HG03045 (cell line): Measurements from ENCODE around the gene TMEM89.

Experiments used
- ATAC-seq: cut with Tn5 transposase; IDR thresholded peaks from one replicate; pipeline ENCODE4 v1.9.1; 2021; ENCODE audit warnings: mild to moderate bottlenecking, moderate library complexity; ENCODE audit not compliant: unreplicated experiment

Gene TMEM89, protein sequence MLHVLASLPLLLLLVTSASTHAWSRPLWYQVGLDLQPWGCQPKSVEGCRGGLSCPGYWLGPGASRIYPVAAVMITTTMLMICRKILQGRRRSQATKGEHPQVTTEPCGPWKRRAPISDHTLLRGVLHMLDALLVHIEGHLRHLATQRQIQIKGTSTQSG

DNA sequence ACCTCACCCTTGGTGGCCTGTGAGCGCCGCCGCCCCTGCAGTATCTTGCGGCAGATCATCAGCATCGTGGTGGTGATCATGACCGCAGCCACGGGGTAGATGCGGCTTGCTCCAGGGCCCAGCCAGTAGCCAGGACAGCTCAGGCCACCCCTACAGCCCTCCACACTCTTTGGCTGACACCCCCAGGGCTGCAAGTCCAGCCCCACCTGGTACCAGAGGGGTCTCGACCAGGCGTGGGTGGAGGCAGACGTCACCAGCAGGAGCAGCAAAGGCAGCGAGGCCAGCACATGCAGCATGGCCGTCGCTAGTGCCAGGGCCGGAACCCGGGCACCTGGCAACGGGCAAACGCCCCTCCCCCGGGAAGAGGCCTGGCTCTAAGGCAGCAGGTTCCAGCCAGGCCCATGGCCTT lies at the start of gene TMEM89:
TSS of gene TMEM89 (minus strand) at position 309 of the 409 bp plus-strand sequence. CDS start at position 296, 13 bp downstream.
- no peak for ATAC-seq

DNA sequence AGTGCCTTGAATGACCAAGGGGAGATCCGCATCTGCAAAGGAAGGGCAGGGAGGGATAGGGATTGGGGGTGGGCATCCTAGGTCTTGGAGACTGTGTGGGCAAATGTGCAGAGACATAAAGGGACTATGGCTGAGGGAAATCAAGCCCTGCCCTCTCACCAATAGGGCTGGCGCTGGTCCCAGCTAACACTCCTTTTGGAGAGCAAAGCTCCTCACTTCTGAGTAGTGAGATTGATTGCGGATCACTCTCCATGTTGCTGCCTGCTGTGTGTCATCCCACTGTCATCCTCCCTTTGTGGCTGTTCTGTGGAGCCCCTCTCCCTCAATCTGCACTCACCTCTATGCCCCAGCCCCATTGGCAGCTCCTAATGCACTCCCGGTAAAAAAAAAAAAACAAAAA lies 43.4 kb upstream of the TMEM89 start:
- no peak for ATAC-seq

DNA sequence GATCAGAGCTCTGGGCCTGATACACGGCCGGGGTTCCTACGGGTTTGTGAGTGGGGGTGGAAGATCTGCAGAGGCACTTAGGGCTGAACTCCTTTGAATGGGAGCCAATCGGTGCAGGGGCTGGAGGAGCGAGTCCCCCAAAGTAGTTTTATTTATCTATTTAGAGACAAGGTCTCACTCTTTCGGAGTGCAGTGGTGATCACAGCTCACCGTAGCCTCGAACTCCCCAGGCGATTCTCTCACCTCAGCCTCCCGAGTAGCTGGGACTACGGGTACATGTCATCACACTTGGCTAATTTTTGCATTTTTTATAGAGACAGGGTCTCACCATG lies 42.7 kb upstream of the TMEM89 start:
- no peak for ATAC-seq

DNA sequence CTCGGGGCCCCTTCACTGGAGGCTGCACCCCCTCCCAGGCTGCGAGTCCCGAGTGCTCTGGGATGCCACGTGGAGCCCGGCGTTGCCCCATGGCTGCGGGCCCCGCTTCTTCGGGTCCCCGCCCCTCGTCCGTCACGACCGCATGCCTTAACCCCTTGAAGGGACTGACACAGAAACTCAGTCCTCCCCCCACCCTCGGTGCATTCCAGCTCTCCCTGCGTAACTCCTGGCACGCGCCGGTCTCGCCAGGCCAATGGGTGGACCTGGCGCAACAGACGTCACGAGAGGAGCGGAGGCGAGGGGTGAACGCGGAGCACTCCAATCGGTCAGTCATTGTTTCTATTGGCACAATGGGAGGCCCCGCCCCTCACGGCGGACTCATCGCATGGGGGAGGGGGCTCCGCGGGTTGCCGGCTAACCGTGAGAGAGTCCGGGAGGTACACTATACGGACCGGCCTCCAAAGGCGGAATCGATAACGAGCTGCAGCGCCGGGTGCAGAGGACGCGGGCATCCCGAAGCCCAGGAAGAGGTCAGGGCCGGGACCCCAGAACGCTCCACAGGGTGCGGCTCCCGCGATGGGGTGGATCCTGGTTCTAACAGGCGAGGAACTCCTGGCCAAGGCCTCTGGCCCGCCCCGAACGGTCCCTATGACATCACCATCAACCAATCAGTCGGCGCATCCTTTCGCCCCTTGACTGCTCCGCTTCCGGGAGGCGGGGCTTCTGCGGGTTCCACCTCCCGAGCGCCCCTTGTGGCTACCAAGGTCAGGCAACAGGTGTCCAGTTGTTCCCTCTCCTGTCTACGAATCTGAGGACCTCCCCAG lies 42.1 kb upstream of the TMEM89 start:
- peak; percentile 84 for ATAC-seq

DNA sequence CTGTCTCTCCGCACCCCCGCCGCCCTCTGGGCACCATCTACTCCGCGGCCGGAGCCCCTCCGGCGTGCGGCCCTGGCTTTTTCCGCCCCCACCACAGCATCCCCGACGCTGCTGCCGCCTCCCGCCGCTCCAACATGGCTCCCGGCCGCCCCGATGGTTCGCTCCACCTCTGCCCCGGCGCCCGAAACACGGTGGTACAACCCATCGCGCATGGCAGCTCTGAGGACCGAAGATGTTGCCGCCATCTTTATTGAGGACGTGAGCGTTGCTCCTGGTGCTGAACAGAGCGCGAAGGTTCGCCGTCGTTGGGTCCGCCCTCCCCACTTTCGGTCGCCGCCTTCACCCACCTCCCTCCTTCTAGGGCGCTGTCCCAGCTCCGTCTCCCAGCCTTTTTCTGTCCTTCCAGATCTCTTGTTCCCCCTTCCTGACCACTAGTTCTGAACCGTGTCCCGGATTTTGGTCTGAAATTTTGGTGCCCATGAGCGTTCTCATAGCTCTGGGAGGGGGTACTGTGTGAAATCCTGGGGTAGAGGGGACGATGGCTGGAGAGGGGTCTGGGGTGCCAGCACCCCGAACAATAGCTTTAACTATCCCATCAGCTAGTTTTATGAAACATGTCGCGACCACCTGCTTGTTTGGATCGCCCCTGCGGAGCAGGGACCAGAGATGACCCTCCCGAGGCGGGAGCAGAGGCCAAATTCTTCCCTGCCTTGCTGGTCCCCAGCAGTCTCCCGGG lies 41.4 kb upstream of the TMEM89 start, which contains the start of gene CELSR3:
TSS of gene CELSR3 (minus strand) at position 134 of the 736 bp plus-strand sequence. CDS start 252 bp downstream, outside the sequence.
- no peak for ATAC-seq

DNA sequence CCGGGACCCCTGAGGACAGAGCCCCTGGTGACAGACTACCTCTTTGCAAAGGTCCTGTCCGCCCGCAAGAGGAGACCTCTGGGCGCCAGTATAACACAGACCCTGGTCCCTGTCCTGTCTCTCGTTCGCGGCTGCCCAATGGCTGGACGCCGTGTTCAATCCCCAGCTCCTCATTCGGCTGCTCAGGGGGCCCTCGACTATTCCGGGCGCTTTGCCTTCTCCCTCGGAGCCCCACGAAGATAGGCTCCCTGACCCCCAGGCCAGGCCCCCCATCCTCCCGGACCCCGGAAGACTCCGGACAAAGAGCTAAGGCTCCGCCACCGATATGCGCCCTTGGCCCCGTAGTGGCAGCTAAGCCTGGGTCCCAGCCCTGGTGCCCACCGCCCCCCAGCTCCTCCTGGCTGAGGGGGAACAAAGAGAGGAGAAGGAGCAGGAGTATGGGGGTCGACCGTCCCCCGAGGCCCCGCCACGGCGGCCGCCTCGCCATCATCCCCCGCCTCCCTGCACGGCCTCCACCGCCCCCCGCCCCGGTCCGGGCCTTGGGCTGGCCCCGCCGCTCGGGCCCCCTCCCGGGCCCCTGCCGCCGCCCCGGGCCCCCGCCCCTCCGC lies 40.7 kb upstream of the TMEM89 start:
- ATAC-seq, result no peak

DNA sequence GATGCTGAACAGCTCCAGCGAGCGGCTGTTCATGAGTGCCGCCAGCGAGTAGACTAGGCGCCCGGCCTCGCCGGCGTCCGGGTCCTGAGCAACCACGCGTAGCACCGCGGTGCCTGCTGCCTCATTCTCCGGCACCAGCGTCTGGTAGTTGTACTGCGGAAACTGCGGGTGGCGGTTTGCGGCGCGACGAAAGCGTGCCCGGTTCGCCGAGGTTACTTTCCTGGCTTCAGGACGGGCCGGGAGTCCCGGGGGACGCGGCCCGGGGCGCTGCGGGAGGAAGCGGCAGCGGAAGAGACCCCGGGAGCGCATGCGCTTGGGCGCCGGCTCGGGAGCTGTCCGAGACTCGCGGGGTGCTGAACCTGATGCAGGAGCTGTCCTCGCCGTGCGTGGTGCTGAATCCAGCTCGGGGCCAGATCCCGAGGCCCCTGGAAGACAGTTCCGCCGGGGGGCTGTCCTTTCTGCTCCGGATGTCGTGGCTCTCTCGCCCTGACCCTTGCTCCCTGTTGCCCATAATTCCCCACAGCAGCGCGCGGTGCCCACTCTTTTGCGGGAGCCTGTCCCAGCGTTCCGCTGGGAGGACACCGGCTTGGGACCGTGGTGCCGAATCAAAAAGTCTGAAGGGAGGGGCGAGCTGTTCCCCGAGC lies 40.1 kb upstream of the TMEM89 start:
- no peak for ATAC-seq

DNA sequence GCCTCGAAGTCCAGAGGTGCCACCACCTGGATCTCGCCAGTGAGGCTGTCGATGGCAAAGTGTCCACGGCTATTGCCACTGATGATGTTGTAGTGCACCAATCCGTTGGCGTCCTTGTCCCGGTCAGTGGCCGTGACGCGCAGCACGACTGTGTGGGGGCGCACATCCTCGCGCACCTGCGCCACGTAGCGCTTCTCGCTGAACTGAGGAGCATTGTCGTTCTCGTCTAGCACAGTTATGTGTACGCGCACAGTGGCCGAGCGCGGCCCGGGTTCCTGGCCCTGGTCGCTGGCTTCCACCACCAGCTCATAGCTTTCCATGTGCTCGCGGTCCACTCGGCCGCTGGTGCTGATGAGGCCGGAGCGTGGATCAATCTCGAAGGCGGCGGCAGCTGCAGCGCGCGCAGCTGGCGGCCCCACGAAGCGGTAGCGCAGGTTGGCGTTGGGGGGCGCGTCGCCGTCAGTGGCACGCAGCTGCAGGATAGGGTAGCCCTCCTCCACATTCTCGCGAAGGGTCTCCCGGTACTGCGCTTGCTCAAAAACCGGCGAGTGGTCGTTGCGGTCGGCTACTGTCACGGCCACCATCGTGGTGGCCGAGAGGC lies 39.3 kb upstream of the TMEM89 start:
- no peak for ATAC-seq

DNA sequence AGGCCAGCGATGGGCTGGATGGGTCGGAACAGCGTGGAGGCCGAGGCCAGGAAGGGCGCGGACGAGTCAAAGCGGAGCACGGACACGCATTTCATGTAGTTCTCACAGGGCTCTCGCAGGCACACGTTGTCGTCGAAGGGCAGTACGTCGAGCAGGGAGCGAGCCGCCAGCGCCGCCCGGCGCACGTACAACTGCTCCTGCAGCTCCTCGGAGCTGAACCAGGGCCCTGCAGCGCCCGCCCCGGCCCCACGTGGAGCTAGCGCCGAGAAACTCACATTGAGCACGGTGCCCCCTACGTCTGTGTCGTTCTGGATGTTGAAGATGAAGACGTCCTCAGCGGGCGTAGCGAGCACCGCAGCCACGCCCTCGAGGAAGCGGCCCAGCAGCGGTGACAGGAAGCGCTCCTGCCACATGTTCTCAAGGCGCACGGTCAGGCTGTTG lies 35.3 kb upstream of the TMEM89 start:
- no peak for ATAC-seq

DNA sequence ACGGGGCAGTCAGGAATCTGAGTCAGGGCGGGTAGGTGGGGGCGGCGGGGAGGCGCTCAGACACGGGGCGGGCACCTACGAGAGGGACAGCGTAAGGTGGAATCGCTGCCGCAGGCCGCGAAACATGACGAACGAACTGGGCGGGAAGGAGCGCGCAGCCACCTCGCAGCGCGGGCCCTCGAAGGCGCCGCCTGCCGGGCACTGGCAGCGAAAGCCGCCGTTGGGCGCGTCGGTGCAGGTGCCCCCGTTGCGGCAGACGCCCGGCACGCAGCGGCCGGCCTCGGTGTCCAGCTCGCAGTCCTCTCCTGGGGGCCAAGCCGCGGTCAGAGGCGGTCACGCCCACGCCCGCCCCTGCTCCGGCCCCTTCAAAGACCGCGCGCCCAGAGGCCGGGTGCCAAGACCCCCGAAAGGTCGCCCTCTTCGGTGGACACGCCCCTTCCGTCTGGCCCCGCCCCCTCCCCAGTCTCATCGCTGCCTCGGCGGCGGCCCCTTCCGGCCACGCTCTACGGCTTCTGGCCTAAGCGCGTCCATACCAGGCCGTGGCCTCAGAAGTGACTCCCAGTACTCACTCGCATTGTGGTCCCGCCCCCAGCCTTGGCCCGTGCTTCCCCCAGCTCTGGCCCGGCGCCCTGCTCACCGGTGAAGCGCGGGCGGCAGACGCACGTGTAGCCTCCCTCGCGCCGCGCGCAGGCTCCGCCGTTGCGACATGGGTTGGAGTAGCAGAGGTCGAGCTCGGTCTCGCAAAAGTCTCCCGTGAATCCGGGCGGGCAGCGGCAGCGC lies 34.7 kb upstream of the TMEM89 start:
- peak; percentile 66 for ATAC-seq

DNA sequence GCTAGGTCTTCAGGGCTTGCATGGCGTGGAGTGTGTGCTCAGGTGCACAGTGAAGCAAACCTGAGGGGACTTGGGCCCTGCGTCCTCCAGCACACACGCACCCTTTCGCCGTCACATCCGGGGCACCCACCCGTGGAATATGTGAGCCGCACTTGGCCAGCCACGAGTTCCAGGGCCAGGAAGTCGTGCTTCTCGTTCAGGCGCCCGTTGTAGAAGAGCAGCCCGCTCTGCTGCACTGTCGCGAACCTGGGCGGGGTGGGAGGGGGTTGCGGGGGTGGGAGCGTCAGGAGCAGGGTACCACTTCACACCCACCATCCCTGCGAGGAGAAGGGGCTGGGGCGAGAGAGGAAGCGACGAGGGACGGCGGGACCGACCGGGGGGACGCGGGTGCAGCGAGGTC lies 34.0 kb upstream of the TMEM89 start:
- no peak for ATAC-seq

DNA sequence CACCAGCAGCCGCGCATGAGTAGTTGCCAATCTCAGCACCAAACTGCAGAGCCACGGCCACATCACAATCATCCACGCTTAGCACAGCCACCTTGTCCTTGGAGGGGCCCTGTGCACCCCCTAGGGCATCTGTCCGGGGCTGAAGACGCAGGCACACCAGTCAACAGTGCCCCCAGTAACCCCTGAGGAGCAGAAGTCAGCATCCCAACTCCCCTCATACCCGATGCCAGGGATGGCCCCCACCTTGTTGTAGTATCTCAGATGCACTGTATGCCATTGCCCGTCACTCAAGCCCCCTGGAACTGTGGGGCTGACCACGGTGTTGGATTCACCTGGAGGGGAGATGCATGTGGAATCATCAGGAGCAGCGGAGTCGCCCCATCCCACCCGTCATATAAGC lies 33.5 kb upstream of the TMEM89 start:
- no peak for ATAC-seq

DNA sequence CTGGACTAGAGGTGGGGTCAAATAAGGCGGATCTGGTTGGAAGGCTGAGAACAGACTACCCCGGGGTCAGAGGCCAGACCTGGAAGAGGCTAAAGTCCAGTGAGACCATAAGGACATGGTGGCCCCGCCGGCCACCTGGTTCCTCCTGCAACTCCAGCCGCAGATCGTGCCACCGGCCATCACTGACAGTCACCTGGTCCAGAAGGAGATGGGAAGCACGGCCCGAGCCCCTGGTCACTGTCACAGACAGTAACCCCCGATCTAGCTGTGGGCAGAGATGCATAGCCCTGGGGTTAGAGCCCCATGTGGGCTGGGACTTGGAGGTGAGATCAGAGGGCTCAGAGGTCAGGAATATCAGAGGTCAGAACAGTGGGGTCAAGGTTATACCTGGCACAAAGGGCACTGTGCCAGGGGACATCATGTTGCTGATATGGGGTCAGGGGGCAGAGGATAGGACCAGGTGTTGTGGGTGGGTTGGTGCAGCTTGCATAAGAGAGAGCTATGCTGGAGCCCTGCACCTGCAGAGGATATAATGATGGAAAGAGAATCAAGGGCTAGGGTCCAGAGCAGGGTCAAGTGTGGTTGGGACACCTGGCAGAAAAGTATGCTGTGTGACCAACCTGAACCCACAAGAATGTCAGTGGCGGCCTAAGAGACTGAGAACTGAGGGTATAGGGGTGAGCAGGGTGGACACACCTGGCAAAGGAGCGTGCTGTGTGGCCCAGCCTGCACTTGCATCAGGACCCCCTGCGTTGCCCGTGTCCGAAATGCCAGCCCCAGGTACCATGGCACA lies 31.6 kb upstream of the TMEM89 start:
- ATAC-seq, result no peak

DNA sequence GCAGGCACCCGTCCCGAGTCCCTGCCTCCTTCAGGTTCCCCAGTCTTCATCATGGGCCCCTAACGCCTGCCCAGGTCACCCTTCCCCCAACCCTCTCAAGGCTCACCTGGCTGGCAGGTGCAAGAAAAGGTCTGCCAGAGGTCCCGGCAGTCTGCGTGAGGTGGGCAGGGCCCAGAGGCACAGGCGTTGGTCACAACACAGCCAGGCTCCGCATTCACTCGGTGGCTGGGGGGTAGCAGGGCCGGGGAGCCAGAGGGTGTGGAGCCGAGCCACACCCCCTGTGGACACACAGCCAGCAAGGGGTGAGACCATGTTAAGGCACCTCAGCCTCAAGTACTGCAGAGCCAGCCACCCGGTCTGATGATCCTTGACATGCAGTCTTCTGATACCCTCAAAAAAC lies 30.2 kb upstream of the TMEM89 start:
- ATAC-seq, result no peak

DNA sequence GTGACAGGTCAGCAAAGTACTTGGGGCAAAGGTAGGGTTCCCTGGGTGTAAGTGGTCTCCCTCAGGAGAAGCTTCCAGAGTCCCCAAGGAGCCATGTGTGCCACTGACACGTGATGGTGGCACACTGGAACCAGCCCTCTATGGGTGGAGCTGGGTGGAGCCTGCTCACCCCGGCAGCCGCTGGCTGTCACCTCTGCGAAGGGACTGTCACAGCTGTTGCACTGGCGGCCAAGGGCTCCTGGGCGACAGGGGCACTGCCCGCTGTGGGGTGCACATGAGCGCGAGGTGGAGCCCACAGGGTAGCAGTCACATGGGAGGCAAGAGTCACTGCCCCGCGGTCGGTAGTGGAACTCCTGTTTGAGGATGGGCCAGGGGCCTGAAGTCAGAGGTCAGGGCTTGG lies 29.2 kb upstream of the TMEM89 start:
- no peak for ATAC-seq

DNA sequence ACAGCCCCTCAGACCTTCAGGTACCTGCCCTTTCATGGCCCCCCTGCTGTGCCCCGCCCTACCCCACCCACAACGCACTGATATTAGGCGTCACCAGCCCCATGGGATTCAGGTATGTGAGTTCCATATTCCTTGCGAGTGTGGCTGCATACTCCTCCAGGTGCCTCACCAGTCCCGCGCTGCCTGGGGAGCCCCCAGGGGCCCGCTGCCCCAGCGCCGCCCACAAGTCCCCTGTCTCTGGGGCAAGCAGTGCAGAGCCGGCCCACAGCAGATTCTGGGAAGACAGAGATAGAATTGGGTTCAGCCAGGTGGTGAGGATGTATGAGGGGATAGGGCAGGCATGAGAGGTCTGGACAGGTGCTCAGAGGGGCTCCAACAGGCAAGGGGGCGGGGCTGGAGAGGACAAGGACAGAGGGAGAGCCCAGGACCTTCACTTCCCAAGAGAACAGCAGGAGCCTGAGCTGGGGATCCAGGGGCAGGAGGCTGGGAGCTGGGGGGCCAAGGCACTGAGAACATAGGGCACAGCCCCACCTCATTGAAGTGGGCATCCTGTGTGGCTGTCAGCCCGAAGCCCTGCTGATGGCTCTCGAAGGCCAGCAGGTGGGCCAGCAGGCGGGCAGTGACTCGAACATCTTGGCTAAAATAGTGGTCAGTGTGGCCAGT lies 26.8 kb upstream of the TMEM89 start:
- ATAC-seq, result no peak

DNA sequence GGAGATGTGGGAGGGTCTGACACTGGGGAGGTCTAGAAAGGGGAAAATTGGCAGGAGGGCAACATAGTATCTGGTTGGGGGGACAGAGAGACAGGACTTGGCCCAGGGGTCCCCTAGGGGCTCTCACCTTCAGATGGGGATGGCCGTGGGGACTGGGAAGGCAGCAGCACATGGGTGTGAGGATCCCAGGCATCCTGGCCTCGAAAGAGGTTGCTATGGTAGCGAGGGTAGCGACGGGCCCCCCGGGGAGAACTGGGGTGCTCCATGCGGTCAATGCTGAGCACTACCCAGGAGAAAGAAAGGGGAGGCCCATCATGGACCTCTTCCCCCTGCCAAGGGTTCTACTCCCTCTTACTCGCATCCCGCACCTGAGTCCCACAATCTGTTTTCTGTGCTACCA lies 26.1 kb upstream of the TMEM89 start:
- no peak for ATAC-seq
